GM06990 (cell line): ENCODE results near the gene LARP1.

Experiments used
- DNase-seq: peaks from one replicate; pipeline ENCODE4 v3.0.0-alpha.2; 2011; ENCODE audit not compliant: insufficient read length; ENCODE audit errors: extremely low read depth
- H3K27me3 ChIP-seq: replicated peaks from 2 replicates; pipeline ENCODE4 v1.6.0; 2011; ENCODE audit warnings: low read length; ENCODE audit not compliant: control insufficient read depth, insufficient read depth
- H3K36me3 ChIP-seq: 2 replicates; pipeline ENCODE4 v1.5.1; 2011; ENCODE audit warnings: low read length; ENCODE audit not compliant: control insufficient read depth, insufficient read depth
- H3K4me3 ChIP-seq: replicated peaks from 2 replicates; pipeline ENCODE4 v1.5.1; 2011; ENCODE audit warnings: low read depth, mild to moderate bottlenecking, control low read depth, low read length
- TF ChIP-seq, protein P1 (sequence below): IDR thresholded peaks from 2 replicates; pipeline ENCODE4 v1.5.1; 2011; ENCODE audit warnings: low read length, control low read depth, mild to moderate bottlenecking, inconsistent platforms; ENCODE audit not compliant: insufficient read depth, poor library complexity, severe bottlenecking

The LARP1 gene

DNA sequence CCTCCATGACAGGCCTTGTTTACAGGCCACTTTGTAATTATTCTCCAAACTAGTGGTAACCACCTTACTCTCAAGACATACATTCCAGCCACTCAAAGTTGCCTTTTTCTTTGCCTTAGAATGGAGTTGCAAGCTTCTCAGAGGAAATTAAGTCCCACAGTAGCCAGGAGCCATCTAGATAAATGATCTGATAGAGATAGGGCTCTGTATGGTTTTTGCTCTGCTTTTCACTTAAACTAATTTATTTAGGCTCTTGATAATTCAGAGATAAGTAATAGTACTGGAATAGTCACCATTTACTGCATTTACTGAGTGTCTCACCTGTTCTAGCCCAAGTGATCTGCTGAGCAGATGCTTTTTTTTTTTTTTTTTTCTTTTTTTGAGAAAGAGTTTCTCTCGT is 7.5 kb downstream of the LARP1 start:
- DNase-seq, result no peak
- Histone ChIP-seq H3K27me3 (no peaks in the 10 kb centered on the region), H3K36me3 (no peaks in the 10 kb centered on the region), H3K4me3 (no peak overlapping the region)
- TF ChIP-seq, protein P1, sequence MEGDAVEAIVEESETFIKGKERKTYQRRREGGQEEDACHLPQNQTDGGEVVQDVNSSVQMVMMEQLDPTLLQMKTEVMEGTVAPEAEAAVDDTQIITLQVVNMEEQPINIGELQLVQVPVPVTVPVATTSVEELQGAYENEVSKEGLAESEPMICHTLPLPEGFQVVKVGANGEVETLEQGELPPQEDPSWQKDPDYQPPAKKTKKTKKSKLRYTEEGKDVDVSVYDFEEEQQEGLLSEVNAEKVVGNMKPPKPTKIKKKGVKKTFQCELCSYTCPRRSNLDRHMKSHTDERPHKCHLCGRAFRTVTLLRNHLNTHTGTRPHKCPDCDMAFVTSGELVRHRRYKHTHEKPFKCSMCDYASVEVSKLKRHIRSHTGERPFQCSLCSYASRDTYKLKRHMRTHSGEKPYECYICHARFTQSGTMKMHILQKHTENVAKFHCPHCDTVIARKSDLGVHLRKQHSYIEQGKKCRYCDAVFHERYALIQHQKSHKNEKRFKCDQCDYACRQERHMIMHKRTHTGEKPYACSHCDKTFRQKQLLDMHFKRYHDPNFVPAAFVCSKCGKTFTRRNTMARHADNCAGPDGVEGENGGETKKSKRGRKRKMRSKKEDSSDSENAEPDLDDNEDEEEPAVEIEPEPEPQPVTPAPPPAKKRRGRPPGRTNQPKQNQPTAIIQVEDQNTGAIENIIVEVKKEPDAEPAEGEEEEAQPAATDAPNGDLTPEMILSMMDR, result no peak

DNA sequence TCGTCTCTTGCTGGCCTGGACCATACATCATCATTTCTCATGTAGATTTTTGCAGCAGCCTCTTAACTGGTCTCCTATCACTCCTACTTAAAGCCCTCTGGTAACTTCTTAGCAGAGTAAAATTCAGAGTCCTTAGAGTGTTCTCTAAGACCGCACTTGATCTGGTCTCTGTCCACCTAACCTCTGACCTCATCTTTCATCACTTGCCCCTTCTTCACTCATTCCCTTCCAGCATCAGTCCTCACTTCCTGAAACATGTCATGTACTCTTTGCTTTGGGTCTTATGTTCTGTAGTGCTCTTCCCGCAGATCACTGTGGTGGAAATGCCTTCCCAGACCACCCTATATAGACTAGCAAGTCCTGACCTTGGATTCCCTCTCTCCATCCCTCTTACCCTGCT is 9.8 kb downstream of the LARP1 start:
- no peak for DNase-seq
- TF ChIP-seq, protein P1, result no peak
- H3K27me3 ChIP-seq, result no peaks in the 10 kb centered on the region
- no peaks in the 10 kb centered on the region for H3K36me3 ChIP-seq
- no peak overlapping the region for H3K4me3 ChIP-seq

DNA sequence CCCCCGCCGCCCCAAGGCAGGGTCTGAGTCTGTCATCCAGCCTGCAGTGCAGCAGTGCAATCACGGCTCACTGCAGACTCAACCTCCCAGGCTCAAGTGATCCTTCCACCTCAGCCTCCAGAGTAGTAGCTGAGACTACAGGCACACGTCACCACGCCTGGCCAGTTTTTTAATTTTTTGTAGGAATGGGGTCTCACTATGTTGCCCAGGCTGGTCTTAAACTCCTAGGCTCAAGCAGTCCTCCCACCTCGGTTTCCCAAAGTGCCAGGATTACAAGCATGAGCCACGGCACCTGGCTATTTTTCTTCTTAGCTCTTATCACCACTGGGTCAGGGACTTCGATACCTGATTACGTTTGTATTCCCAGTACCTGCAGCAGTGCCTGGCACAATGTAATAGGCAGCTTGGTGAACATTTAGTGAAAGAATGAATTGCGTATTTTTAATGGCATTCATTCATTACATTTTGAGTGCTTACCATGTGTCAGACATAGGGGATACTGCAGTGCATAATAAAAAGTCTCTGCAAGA is 10.3 kb downstream of the LARP1 start:
- no peak for DNase-seq
- TF ChIP-seq, protein P1, result no peak
- Histone ChIP-seq H3K36me3 (no peaks in the 10 kb centered on the region), H3K27me3 (no peaks in the 10 kb centered on the region), H3K4me3 (no peak overlapping the region)

DNA sequence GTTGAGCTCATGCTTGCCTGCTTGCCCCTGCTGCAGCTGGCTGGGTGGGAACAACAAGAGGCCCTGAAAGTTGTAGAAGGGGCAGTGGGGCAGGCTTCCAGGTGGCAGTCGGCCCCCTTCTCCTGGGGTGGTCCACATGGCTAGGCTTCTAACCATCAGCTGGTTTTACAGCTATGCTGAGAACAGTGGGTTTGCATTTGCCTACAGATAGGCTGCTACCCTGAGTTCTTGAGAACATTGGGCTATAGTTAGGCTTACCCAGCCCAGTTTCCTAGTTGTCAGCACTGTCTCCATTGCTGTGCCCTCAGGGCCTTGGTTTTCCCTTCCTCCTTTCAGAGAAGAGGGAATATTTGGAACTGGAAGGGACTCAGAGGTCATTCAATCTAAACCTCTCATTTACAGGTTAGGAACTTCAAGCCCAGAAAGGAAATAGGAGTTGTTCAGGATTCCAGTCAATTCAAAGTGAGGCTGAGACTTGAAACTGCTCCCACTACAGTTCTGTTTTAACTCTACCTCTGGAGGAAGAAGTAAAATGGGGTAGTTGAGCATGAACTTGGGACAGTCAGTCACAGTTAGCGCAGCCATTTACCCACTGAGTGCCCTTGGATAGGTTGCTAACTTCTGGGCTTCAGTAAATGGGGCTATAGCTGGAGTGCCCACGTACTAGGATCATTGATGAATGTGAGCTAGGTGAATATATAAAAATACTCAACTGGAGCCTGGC is 11.5 kb downstream of the LARP1 start:
- Histone ChIP-seq H3K4me3 (no peak overlapping the region), H3K27me3 (no peaks in the 10 kb centered on the region), H3K36me3 (no peaks in the 10 kb centered on the region; the same call in 1 of the 2 replicates)
- TF ChIP-seq, protein P1, result no peak
- DNase-seq, result no peak

DNA sequence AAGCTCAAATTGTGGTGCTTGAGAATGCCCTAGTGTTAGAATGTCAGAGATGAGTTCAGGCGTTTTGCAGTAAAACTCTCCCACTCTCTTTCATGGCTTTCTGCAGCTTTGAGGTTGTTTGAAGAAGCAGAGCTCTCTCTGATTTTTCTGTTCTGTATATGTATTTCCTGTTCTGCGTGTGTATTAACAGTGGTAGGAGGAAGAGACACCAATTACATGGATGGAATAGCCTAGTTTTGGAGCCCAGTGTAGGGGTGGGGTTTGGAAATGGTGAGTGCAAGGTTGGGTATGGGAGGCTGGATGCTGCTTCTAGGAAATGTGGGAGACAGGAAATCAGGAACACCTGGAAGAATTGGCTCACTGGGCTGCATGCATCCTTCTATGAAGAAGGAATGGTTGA is 12.4 kb downstream of the LARP1 start:
- no peaks in the 10 kb centered on the region for H3K27me3 ChIP-seq
- TF ChIP-seq, protein P1, result no peak
- no peak for DNase-seq
- no peaks in the 10 kb centered on the region; the same call in 1 of the 2 replicates for H3K36me3 ChIP-seq
- H3K4me3 ChIP-seq, result no peak overlapping the region
